HepG2 (cell line): ENCODE data around the gene TP73. TPM values are rescaled to one million over a fixed set of nuclear protein-coding genes. Genes with fewer than 3 reads are reported as not detected.

ENCODE experiments used
- CENPT ChIP-seq: sonication (generic); formaldehyde crosslinking; IDR thresholded peaks from 2 replicates; pipeline ENCODE4 v1.8.0; 2022; ENCODE audit warnings: low read depth, mild to moderate bottlenecking, moderate library complexity, missing genetic modification reagents
- GABPB1 ChIP-seq: IDR thresholded peaks from 2 replicates; pipeline ENCODE4 v1.6.1; 2016; ENCODE audit warnings: mild to moderate bottlenecking, missing genetic modification reagents, moderate library complexity, missing compliant biosample characterization
- HNRNPLL ChIP-seq: fragments of 200-400 bp; formaldehyde crosslinking; IDR thresholded peaks from 2 replicates; pipeline ENCODE4 v1.6.1; 2017; ENCODE audit warnings: mild to moderate bottlenecking, low read depth, low read length; ENCODE audit not compliant: poor library complexity, severe bottlenecking
- JUND ChIP-seq: sonication (generic); formaldehyde crosslinking; IDR thresholded peaks from 2 replicates; pipeline ENCODE4 v1.8.0; 2022; ENCODE audit warnings: mild to moderate bottlenecking, missing genetic modification reagents
- MLLT10 ChIP-seq: sonication (generic); formaldehyde crosslinking; IDR thresholded peaks from 2 replicates; pipeline ENCODE4 v1.4.0; 2020; ENCODE audit warnings: missing genetic modification reagents
- MTA3 ChIP-seq: sonication (generic); formaldehyde crosslinking; IDR thresholded peaks from 2 replicates; pipeline ENCODE4 v1.4.0; 2020; ENCODE audit warnings: missing genetic modification reagents
- MXD4 ChIP-seq: IDR thresholded peaks from 2 replicates; pipeline ENCODE4 v1.6.1; 2016; ENCODE audit warnings: mild to moderate bottlenecking, missing biosample characterization, missing genetic modification reagents
- NCOA2 ChIP-seq: sonication (generic); formaldehyde crosslinking; IDR thresholded peaks from 2 replicates; pipeline ENCODE4 v1.8.0; 2022; ENCODE audit warnings: inconsistent platforms
- NFRKB ChIP-seq: fragments of 450-650 bp; IDR thresholded peaks from 2 replicates; pipeline ENCODE4 v1.6.1; 2017
- NR1H2 ChIP-seq: sonication (generic); formaldehyde crosslinking; IDR thresholded peaks from 2 replicates; pipeline ENCODE4 v1.8.1; 2022; ENCODE audit warnings: low read depth, missing genetic modification reagents, borderline replicate concordance
- PHF5A ChIP-seq: IDR thresholded peaks from one replicate; pipeline ENCODE4 v1.6.1; 2018; ENCODE audit warnings: low read depth, missing genetic modification reagents; ENCODE audit not compliant: unreplicated experiment
- POLR2AphosphoS2 ChIP-seq: IDR thresholded peaks from 2 replicates; pipeline ENCODE4 v1.6.1; 2011; ENCODE audit warnings: low read depth, low read length, improper control_type of control experiment
- RAD21 ChIP-seq: fragments of 450-650 bp; formaldehyde crosslinking; IDR thresholded peaks from 2 replicates; pipeline ENCODE4 v1.5.0; 2020; ENCODE audit warnings: mild to moderate bottlenecking
- SETDB1 ChIP-seq: sonication (generic); formaldehyde crosslinking; IDR thresholded peaks from 2 replicates; pipeline ENCODE4 v1.5.1; 2020; ENCODE audit warnings: missing genetic modification reagents, mild to moderate bottlenecking, borderline replicate concordance
- TAF1 ChIP-seq: sonication (generic); formaldehyde crosslinking; IDR thresholded peaks from 2 replicates; pipeline ENCODE4 v1.4.0; 2020; ENCODE audit warnings: missing genetic modification reagents
- THAP11 ChIP-seq: IDR thresholded peaks from 2 replicates; pipeline ENCODE4 v1.6.1; 2016; ENCODE audit warnings: missing biosample characterization, missing genetic modification reagents
- ZBTB3 ChIP-seq: sonication (generic); formaldehyde crosslinking; IDR thresholded peaks from 2 replicates; pipeline ENCODE4 v1.4.0; 2020; ENCODE audit warnings: low read depth, mild to moderate bottlenecking, moderate library complexity, missing genetic modification reagents, borderline replicate concordance
- ZNF263 ChIP-seq: sonication (generic); formaldehyde crosslinking; IDR thresholded peaks from 2 replicates; pipeline ENCODE4 v1.4.0; 2020; ENCODE audit warnings: missing genetic modification reagents
- ZNF446 ChIP-seq: sonication (generic); formaldehyde crosslinking; IDR thresholded peaks from 2 replicates; pipeline ENCODE4 v1.5.0; 2020; ENCODE audit warnings: mild to moderate bottlenecking, missing genetic modification reagents
- ZNF543 ChIP-seq: sonication (generic); formaldehyde crosslinking; IDR thresholded peaks from 2 replicates; pipeline ENCODE4 v1.4.0; 2020; ENCODE audit warnings: mild to moderate bottlenecking, missing genetic modification reagents
- ZNF619 ChIP-seq: sonication (generic); formaldehyde crosslinking; IDR thresholded peaks from 2 replicates; pipeline ENCODE4 v1.4.0; 2020; ENCODE audit warnings: mild to moderate bottlenecking, missing genetic modification reagents
- ZNF678 ChIP-seq: sonication (generic); formaldehyde crosslinking; IDR thresholded peaks from 2 replicates; pipeline ENCODE4 v1.4.0; 2020; ENCODE audit warnings: mild to moderate bottlenecking, missing genetic modification reagents
- ZNF737 ChIP-seq: sonication (generic); formaldehyde crosslinking; IDR thresholded peaks from 2 replicates; pipeline ENCODE4 v1.5.0; 2020; ENCODE audit warnings: missing genetic modification reagents, mild to moderate bottlenecking, borderline replicate concordance
- ZNF839 ChIP-seq: sonication (generic); formaldehyde crosslinking; IDR thresholded peaks from 2 replicates; pipeline ENCODE4 v1.4.0; 2020; ENCODE audit warnings: missing genetic modification reagents, mild to moderate bottlenecking, borderline replicate concordance
- polyA plus RNA-seq, 8 experiments: library from polyadenylated mRNA; depleted of rRNA in 3 of 8; stranded (reverse) in 7 of 8; unstranded in 1 of 8; fragments of >200 nt; fragmentation: Illumina TruSeq in 4 of 8; extraction: Trizol in 4 of 8; gene quantifications; 2 replicates each; pipeline versions ENCODE4 v1.2.1 to v1.2.3, GENCODE V29; 2011 to 2016; ENCODE audit warnings: low read depth in 4 of 8, missing spikeins in 1 of 8, mixed read lengths in 1 of 8; ENCODE audit not compliant: insufficient read depth in 1 of 8
- total RNA-seq, 5 experiments: library from RNA; depleted of rRNA; stranded (reverse); fragments of >200 nt; fragmentation: Illumina TruSeq; extraction: Trizol; gene quantifications; 2 replicates each; pipeline ENCODE4 v1.2.3, GENCODE V29; 2016; ENCODE audit warnings: low read depth in 1 of 5
- TF ChIP-seq, protein P1 (sequence below): sonication (generic); formaldehyde crosslinking; IDR thresholded peaks from 2 replicates; pipeline ENCODE4 v1.5.1; 2020; ENCODE audit warnings: mild to moderate bottlenecking, moderate library complexity, missing genetic modification reagents
- TF ChIP-seq, protein P2 (sequence below): sonication (generic); formaldehyde crosslinking; IDR thresholded peaks from 2 replicates; pipeline ENCODE4 v1.8.0; 2022; ENCODE audit warnings: missing genetic modification reagents, mild to moderate bottlenecking, borderline replicate concordance
- TF ChIP-seq, protein P3 (sequence below): sonication (generic); formaldehyde crosslinking; conservative IDR thresholded peaks from 2 replicates; pipeline ENCODE4 v1.4.0; 2020; ENCODE audit warnings: mild to moderate bottlenecking, missing genetic modification reagents, moderate library complexity

TP73 gene
- total and polyA plus RNA-seq, 2 of the 13 experiments (the other 11 are each of a cell fraction or from before 2014, with no cell fraction given), result 0.49 to 1.1 TPM

DNA sequence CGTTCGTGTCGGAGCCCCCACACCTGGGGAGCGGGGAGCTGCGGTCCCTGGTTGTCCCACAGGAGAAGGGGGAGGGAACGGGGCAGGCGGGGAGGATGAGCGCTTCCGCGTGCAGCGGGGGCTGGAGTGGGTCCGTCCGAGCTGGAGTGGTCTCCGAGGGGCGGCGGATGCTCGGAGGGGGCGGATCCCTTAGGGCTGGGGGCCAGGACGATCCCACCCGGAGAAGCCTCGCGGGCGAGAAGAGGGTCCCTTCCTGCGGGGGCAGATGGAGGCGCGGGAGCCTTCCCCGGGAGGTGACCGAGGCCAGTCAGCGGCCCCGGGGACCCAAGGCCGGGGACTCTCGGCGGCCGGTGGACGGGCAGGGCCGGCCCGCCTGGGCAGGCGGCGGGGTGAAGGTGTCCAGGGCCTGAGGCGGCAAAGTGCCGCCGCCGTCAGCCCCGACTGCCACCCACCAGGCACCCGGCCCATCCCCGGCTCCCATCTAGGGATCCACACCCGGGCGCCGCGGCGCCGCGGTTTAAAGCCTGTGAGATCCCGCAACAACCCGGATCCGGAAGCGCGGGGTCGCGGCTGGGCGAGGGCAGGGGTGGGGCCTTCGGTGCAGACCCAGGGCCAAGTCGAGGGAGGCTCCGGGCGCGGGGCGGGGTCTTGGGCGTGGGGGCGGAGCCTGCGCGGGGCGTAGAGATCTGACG lies 94.7 kb downstream of the TP73 start (continued):
- TF ChIP-seq, protein P1, sequence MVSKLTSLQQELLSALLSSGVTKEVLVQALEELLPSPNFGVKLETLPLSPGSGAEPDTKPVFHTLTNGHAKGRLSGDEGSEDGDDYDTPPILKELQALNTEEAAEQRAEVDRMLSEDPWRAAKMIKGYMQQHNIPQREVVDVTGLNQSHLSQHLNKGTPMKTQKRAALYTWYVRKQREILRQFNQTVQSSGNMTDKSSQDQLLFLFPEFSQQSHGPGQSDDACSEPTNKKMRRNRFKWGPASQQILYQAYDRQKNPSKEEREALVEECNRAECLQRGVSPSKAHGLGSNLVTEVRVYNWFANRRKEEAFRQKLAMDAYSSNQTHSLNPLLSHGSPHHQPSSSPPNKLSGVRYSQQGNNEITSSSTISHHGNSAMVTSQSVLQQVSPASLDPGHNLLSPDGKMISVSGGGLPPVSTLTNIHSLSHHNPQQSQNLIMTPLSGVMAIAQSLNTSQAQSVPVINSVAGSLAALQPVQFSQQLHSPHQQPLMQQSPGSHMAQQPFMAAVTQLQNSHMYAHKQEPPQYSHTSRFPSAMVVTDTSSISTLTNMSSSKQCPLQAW, result no peak
- TF ChIP-seq HNRNPLL, result peak; percentile 32
- TF ChIP-seq ZNF619 (CRISPR knock-in tag), result no peak
- TF ChIP-seq CENPT (CRISPR knock-in tag), result no peak
- TF ChIP-seq NCOA2 (CRISPR knock-in tag), result no peak
- no peak for TF ChIP-seq ZNF446 (CRISPR knock-in tag)
- TF ChIP-seq ZNF839 (CRISPR knock-in tag), result no peak
- TF ChIP-seq ZNF678 (CRISPR knock-in tag), result no peak
- no peak for TF ChIP-seq NR1H2 (CRISPR knock-in tag)
- peak; percentile 67; the same call in 1 of the 2 replicates for TF ChIP-seq MXD4 (CRISPR knock-in tag)
- TF ChIP-seq, protein P2, sequence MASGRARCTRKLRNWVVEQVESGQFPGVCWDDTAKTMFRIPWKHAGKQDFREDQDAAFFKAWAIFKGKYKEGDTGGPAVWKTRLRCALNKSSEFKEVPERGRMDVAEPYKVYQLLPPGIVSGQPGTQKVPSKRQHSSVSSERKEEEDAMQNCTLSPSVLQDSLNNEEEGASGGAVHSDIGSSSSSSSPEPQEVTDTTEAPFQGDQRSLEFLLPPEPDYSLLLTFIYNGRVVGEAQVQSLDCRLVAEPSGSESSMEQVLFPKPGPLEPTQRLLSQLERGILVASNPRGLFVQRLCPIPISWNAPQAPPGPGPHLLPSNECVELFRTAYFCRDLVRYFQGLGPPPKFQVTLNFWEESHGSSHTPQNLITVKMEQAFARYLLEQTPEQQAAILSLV, result peak; percentile 22; the same call in 1 of the 2 replicates
- no peak for TF ChIP-seq JUND (CRISPR knock-in tag)
- peak; percentile 96 for TF ChIP-seq GABPB1
- no peak for TF ChIP-seq RAD21 (CRISPR knock-in tag)
- TF ChIP-seq ZNF737 (CRISPR knock-in tag), result no peak
- no peak for TF ChIP-seq NFRKB
- no peak for TF ChIP-seq MLLT10 (CRISPR knock-in tag)
- TF ChIP-seq MTA3 (CRISPR knock-in tag), result no peak
- TF ChIP-seq THAP11 (CRISPR knock-in tag), result peak; percentile 83
- TF ChIP-seq POLR2AphosphoS2, result no peak
- no peak for TF ChIP-seq ZBTB3 (CRISPR knock-in tag)
- TF ChIP-seq PHF5A (CRISPR knock-in tag), result no peak
- peak; percentile 27; the same call in 1 of the 2 replicates for TF ChIP-seq TAF1 (CRISPR knock-in tag)
- TF ChIP-seq, protein P3, sequence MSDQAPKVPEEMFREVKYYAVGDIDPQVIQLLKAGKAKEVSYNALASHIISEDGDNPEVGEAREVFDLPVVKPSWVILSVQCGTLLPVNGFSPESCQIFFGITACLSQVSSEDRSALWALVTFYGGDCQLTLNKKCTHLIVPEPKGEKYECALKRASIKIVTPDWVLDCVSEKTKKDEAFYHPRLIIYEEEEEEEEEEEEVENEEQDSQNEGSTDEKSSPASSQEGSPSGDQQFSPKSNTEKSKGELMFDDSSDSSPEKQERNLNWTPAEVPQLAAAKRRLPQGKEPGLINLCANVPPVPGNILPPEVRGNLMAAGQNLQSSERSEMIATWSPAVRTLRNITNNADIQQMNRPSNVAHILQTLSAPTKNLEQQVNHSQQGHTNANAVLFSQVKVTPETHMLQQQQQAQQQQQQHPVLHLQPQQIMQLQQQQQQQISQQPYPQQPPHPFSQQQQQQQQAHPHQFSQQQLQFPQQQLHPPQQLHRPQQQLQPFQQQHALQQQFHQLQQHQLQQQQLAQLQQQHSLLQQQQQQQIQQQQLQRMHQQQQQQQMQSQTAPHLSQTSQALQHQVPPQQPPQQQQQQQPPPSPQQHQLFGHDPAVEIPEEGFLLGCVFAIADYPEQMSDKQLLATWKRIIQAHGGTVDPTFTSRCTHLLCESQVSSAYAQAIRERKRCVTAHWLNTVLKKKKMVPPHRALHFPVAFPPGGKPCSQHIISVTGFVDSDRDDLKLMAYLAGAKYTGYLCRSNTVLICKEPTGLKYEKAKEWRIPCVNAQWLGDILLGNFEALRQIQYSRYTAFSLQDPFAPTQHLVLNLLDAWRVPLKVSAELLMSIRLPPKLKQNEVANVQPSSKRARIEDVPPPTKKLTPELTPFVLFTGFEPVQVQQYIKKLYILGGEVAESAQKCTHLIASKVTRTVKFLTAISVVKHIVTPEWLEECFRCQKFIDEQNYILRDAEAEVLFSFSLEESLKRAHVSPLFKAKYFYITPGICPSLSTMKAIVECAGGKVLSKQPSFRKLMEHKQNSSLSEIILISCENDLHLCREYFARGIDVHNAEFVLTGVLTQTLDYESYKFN (CRISPR knock-in tag), result no peak
- TF ChIP-seq SETDB1, result no peak
- no peak for TF ChIP-seq ZNF263 (CRISPR knock-in tag)
- TF ChIP-seq ZNF543 (CRISPR knock-in tag), result no peak
